HUES64 (cell line): ENCODE results near the gene ALX4.

Experiments
- H3K27ac ChIP-seq: 2 replicates; pipeline ENCODE4 v1.7.0; 2013; ENCODE audit warnings: low read depth, low read length, inconsistent platforms
- H3K27me3 ChIP-seq: 2 replicates; pipeline ENCODE4 v1.6.1; 2013; ENCODE audit warnings: mild to moderate bottlenecking, low read length; ENCODE audit not compliant: insufficient read depth
- H3K36me3 ChIP-seq: 2 replicates; pipeline ENCODE4 v1.6.1; 2013; ENCODE audit warnings: mild to moderate bottlenecking, low read length; ENCODE audit not compliant: insufficient read depth
- H3K4me1 ChIP-seq: 2 replicates; pipeline ENCODE4 v1.6.1; 2013; ENCODE audit warnings: mild to moderate bottlenecking, low read length, moderate library complexity; ENCODE audit not compliant: insufficient read depth
- H3K4me3 ChIP-seq: 2 replicates; pipeline ENCODE4 v1.5.1; 2013; ENCODE audit warnings: mild to moderate bottlenecking, low read length, moderate library complexity
- H3K9ac ChIP-seq: 2 replicates; pipeline ENCODE4 v1.6.1; 2013; ENCODE audit warnings: mild to moderate bottlenecking, low read depth, low read length
- H3K9me3 ChIP-seq: 2 replicates; pipeline ENCODE4 v1.6.1; 2013; ENCODE audit warnings: low read depth, low read length; ENCODE audit not compliant: insufficient read depth
- WGBS: fragments of 150-250, 120-280 bp; methylation state at CpG from one replicate; pipeline ENCODE4 v1.1.7; 2013; ENCODE audit warnings: missing lambda C conversion rate; 5-methylcytosine and 5-hydroxymethylcytosine counted together

ALX4 gene

GRCh38 chr11:44263738-44264437 is 46.1 kb downstream of the ALX4 start:
- Histone ChIP-seq H3K36me3 (no peaks in the 10 kb centered on the region), H3K4me3 (no peak overlapping the region), H3K27ac (no peak overlapping the region), H3K27me3 (no peaks in the 10 kb centered on the region), H3K9ac (no peak overlapping the region), H3K9me3 (no peaks in the 10 kb centered on the region), H3K4me1 (no peaks in the 10 kb centered on the region)
- 84% methylated on average over 20 of the region's 20 CpGs for WGBS

- Histone ChIP-seq H3K27ac (no peak overlapping the region), H3K4me3 (no peak overlapping the region), H3K36me3 (no peaks in the 10 kb centered on the region), H3K4me1 (no peaks in the 10 kb centered on the region), H3K9me3 (no peaks in the 10 kb centered on the region), H3K27me3 (no peaks in the 10 kb centered on the region), H3K9ac (no peak overlapping the region)
- WGBS = 92% methylated on average over 14 of the region's 14 CpGs
Observed at GRCh38 chr11:44261800-44262591, 47.9 kb downstream of the ALX4 start.

GRCh38 chr11:44260081-44260480 is 49.9 kb downstream of the ALX4 start:
- Histone ChIP-seq H3K27me3 (no peaks in the 10 kb centered on the region), H3K4me3 (no peak overlapping the region), H3K27ac (no peak overlapping the region), H3K9ac (no peak overlapping the region), H3K4me1 (no peaks in the 10 kb centered on the region), H3K36me3 (no peaks in the 10 kb centered on the region), H3K9me3 (no peaks in the 10 kb centered on the region)
- 94% methylated on average over 4 of the region's 4 CpGs for WGBS

- H3K9ac ChIP-seq = no peak overlapping the region
- H3K9me3 ChIP-seq = no peaks in the 10 kb centered on the region
- H3K36me3 ChIP-seq = no peaks in the 10 kb centered on the region
- H3K27ac ChIP-seq = no peak overlapping the region
- WGBS = 91% methylated on average over 5 of the region's 5 CpGs
- H3K27me3 ChIP-seq = no peaks in the 10 kb centered on the region
- H3K4me1 ChIP-seq = no peaks in the 10 kb centered on the region
- H3K4me3 ChIP-seq = no peak overlapping the region
Observed at GRCh38 chr11:44258839-44259420, 51.0 kb downstream of the ALX4 start.

- H3K27ac ChIP-seq = no peak overlapping the region
- no peaks in the 10 kb centered on the region for H3K4me1 ChIP-seq
- H3K9me3 ChIP-seq = peaks cover 8% of the 10 kb centered on the region
- WGBS = 90% methylated on average over 5 of the region's 5 CpGs
- no peak overlapping the region for H3K9ac ChIP-seq
- no peak overlapping the region for H3K4me3 ChIP-seq
- no peaks in the 10 kb centered on the region for H3K36me3 ChIP-seq
- H3K27me3 ChIP-seq = no peaks in the 10 kb centered on the region
Observed at GRCh38 chr11:44258190-44258489, 51.8 kb downstream of the ALX4 start.

- no peaks in the 10 kb centered on the region for H3K4me1 ChIP-seq
- 96% methylated on average over 8 of the region's 8 CpGs for WGBS
- H3K4me3 ChIP-seq = no peak overlapping the region
- peaks cover 13% of the 10 kb centered on the region for H3K9me3 ChIP-seq
- no peak overlapping the region for H3K27ac ChIP-seq
- no peak overlapping the region for H3K9ac ChIP-seq
- no peaks in the 10 kb centered on the region for H3K27me3 ChIP-seq
- no peaks in the 10 kb centered on the region for H3K36me3 ChIP-seq
Observed at GRCh38 chr11:44257338-44258189, 52.4 kb downstream of the ALX4 start.

- no peak overlapping the region for H3K27ac ChIP-seq
- peaks cover 19% of the 10 kb centered on the region for H3K9me3 ChIP-seq
- H3K4me1 ChIP-seq = no peaks in the 10 kb centered on the region
- no peak overlapping the region for H3K9ac ChIP-seq
- H3K4me3 ChIP-seq = no peak overlapping the region
- whole genome bisulfite sequencing = 90% methylated on average over 4 of the region's 4 CpGs
- no peaks in the 10 kb centered on the region for H3K36me3 ChIP-seq
- H3K27me3 ChIP-seq = no peaks in the 10 kb centered on the region
Observed at GRCh38 chr11:44256673-44257291, 53.2 kb downstream of the ALX4 start.

- H3K27me3 ChIP-seq = no peaks in the 10 kb centered on the region
- no peaks in the 10 kb centered on the region for H3K36me3 ChIP-seq
- 94% methylated on average over 6 of the region's 6 CpGs for WGBS
- no peak overlapping the region for H3K4me3 ChIP-seq
- no peak overlapping the region for H3K27ac ChIP-seq
- H3K9ac ChIP-seq = no peak overlapping the region
- no peaks in the 10 kb centered on the region for H3K4me1 ChIP-seq
- H3K9me3 ChIP-seq = peaks cover 23% of the 10 kb centered on the region
Observed at GRCh38 chr11:44255406-44256071, 54.4 kb downstream of the ALX4 start.

- H3K4me1 ChIP-seq = no peaks in the 10 kb centered on the region
- H3K27me3 ChIP-seq = no peaks in the 10 kb centered on the region
- no peak overlapping the region for H3K27ac ChIP-seq
- peaks cover 23% of the 10 kb centered on the region for H3K9me3 ChIP-seq
- H3K36me3 ChIP-seq = no peaks in the 10 kb centered on the region
- H3K9ac ChIP-seq = no peak overlapping the region
- 100% methylated on average over 1 of the region's 2 CpGs for WGBS
- H3K4me3 ChIP-seq = no peak overlapping the region
Observed at GRCh38 chr11:44252999-44253602, 56.8 kb downstream of the ALX4 start.

GRCh38 chr11:44250421-44250820 is 59.5 kb downstream of the ALX4 start:
- no peak overlapping the region for H3K27ac ChIP-seq
- H3K27me3 ChIP-seq = no peaks in the 10 kb centered on the region
- no peaks in the 10 kb centered on the region for H3K4me1 ChIP-seq
- H3K36me3 ChIP-seq = no peaks in the 10 kb centered on the region
- H3K4me3 ChIP-seq = no peak overlapping the region
- peaks cover 23% of the 10 kb centered on the region for H3K9me3 ChIP-seq
- WGBS = 84% methylated on average over 6 of the region's 6 CpGs
- no peak overlapping the region for H3K9ac ChIP-seq
